BLaER1 treated with 17β-estradiol and CSF1 and Interleukin-3, amounts not matched to agents 10 nM and 100 nM (cell line): ENCODE data around the gene BLOC1S1.

Source experiments
- H3K27ac ChIP-seq, 11 experiments: shearing (Covaris generic); formaldehyde crosslinking; 2 replicates each; pipeline ENCODE4 v1.8.1; 2022
- H3K27me3 ChIP-seq, 11 experiments: shearing (Covaris generic); formaldehyde crosslinking; 2 replicates each; pipeline ENCODE4 v1.8.1; 2022
- H3K36me3 ChIP-seq, 11 experiments: shearing (Covaris generic); formaldehyde crosslinking; 2 replicates each; pipeline ENCODE4 v1.8.1; 2022
- H3K4me1 ChIP-seq, 10 experiments: shearing (Covaris generic); formaldehyde crosslinking; 2 replicates each; pipeline ENCODE4 v1.8.1; 2022
- H3K4me2 ChIP-seq, 11 experiments: shearing (Covaris generic); formaldehyde crosslinking; 2 replicates each; pipeline ENCODE4 v1.8.1; 2022
- H3K4me3 ChIP-seq, 10 experiments: shearing (Covaris generic); formaldehyde crosslinking; 2 replicates each; pipeline ENCODE4 v1.8.1; 2022
- H3K9ac ChIP-seq, 11 experiments: shearing (Covaris generic); formaldehyde crosslinking; 2 replicates each; pipeline ENCODE4 v1.8.1; 2022
- H3K9me3 ChIP-seq, 11 experiments: shearing (Covaris generic); formaldehyde crosslinking; replicated peaks in 1 of 11; 2 replicates each; pipeline ENCODE4 v1.8.1; 2022
- H4K20me1 ChIP-seq, 11 experiments: shearing (Covaris generic); formaldehyde crosslinking; 2 replicates each; pipeline ENCODE4 v1.8.1; 2022
- Cebpa-rat ChIP-seq, 11 experiments: shearing (Covaris generic); IDR thresholded peaks; 2 replicates each; pipeline ENCODE4 v1.8.1; 2022

BLOC1S1 gene

GRCh38 chr12:55727643-55728185 is 11.9 kb downstream of the BLOC1S1 start:
- H3K9ac ChIP-seq = peak overlapping the region; percentile 84 to 98 (median 94)
- no peaks in the 10 kb centered on the region for H3K27me3 ChIP-seq
- H3K4me2 ChIP-seq = peak overlapping the region; percentile 92 to 99 (median 97)
- H3K27ac ChIP-seq = peak overlapping the region; percentile 92 to 98 (median 97)
- H3K4me3 ChIP-seq = peak overlapping the region; percentile 66 to 95 (median 77)
- peaks cover 68 to 82% (median 76%) of the 10 kb centered on the region in 10 experiments for H3K4me1 ChIP-seq
- peaks cover 27 to 59% (median 44%) of the 10 kb centered on the region in 11 experiments for H4K20me1 ChIP-seq
- TF ChIP-seq Cebpa-rat (IDR thresholded peaks at IDR 0.05) = no peak
- no peaks in the 10 kb centered on the region for H3K9me3 ChIP-seq
- H3K36me3 ChIP-seq = peaks cover 34 to 50% (median 38%) of the 10 kb centered on the region in 11 experiments

GRCh38 chr12:55728186-55728938 is 12.5 kb downstream of the BLOC1S1 start:
- TF ChIP-seq Cebpa-rat (IDR thresholded peaks at IDR 0.05) = no peak
- Histone ChIP-seq H4K20me1 (peaks cover 27 to 52% (median 44%) of the 10 kb centered on the region in 11 experiments), H3K4me2 (peak overlapping the region; percentile 92 to 99 (median 97)), H3K36me3 (peaks cover 34 to 43% (median 38%) of the 10 kb centered on the region in 11 experiments), H3K27me3 (no peaks in the 10 kb centered on the region), H3K4me1 (peaks cover 68 to 82% (median 76%) of the 10 kb centered on the region in 10 experiments), H3K9ac (peak overlapping the region; percentile 84 to 98 (median 94)), H3K27ac (peak overlapping the region; percentile 92 to 98 (median 97)), H3K4me3 (peak overlapping the region; percentile 66 to 95 (median 77)), H3K9me3 (no peaks in the 10 kb centered on the region)

GRCh38 chr12:55728939-55729818 is 13.3 kb downstream of the BLOC1S1 start, which contains the start of gene CD63:
Gene CD63 (minus strand): TSS chr12:55729009. CDS start chr12:55728341, 668 bp downstream.
- Histone ChIP-seq H3K36me3 (peaks cover 28 to 35% (median 31%) of the 10 kb centered on the region in 11 experiments), H3K27me3 (no peaks in the 10 kb centered on the region), H3K4me3 (peak within 1 kb of the TSS; percentile 66 to 95 (median 77)), H3K9me3 (no peaks in the 10 kb centered on the region), H3K4me2 (peak within 1 kb of the TSS; percentile 92 to 99 (median 97)), H4K20me1 (peaks cover 27 to 44% (median 38%) of the 10 kb centered on the region in 11 experiments), H3K4me1 (peaks cover 66 to 80% (median 75%) of the 10 kb centered on the region in 10 experiments), H3K27ac (peak within 1 kb of the TSS; percentile 92 to 98 (median 97)), H3K9ac (peak within 1 kb of the TSS; percentile 84 to 98 (median 94))
- no peak for TF ChIP-seq Cebpa-rat (IDR thresholded peaks at IDR 0.05)

- H3K9ac ChIP-seq = peak overlapping the region; percentile 84 to 98 (median 94)
- peak overlapping the region; percentile 92 to 98 (median 97) for H3K27ac ChIP-seq
- H3K36me3 ChIP-seq = peaks cover 21 to 26% (median 23%) of the 10 kb centered on the region in 11 experiments
- peaks cover 57 to 71% (median 66%) of the 10 kb centered on the region in 10 experiments for H3K4me1 ChIP-seq
- peak overlapping the region; percentile 91 to 99 (median 96) for H3K4me2 ChIP-seq
- H3K4me3 ChIP-seq = peak overlapping the region; percentile 66 to 95 (median 77)
- H3K27me3 ChIP-seq = no peaks in the 10 kb centered on the region
- no peaks in the 10 kb centered on the region for H3K9me3 ChIP-seq
- H4K20me1 ChIP-seq = peaks cover 22 to 35% (median 30%) of the 10 kb centered on the region in 11 experiments
- no peak for TF ChIP-seq Cebpa-rat (IDR thresholded peaks at IDR 0.05)
Measured at GRCh38 chr12:55729819-55730818, 14.3 kb downstream of the BLOC1S1 start.

- no peak overlapping the region for H3K4me3 ChIP-seq
- H3K36me3 ChIP-seq = peaks cover 0 to 4% (median 1%) of the 10 kb centered on the region in 11 experiments; a peak in 15 of 22 replicates
- peaks cover 48 to 67% (median 56%) of the 10 kb centered on the region in 10 experiments for H3K4me1 ChIP-seq
- TF ChIP-seq Cebpa-rat (IDR thresholded peaks at IDR 0.05) = no peak
- peak overlapping the region in 3 of 11 experiments; percentile 3 to 30 (median 24); a peak in 3 of 22 replicates for H3K9ac ChIP-seq
- no peaks in the 10 kb centered on the region for H3K9me3 ChIP-seq
- H3K4me2 ChIP-seq = peak overlapping the region; percentile 91 to 99 (median 96)
- peak overlapping the region in 2 of 11 experiments; percentile 6 to 15; a peak in 1 of 22 replicates for H3K27ac ChIP-seq
- H3K27me3 ChIP-seq = no peaks in the 10 kb centered on the region
- H4K20me1 ChIP-seq = peaks cover 4 to 13% (median 9%) of the 10 kb centered on the region in 11 experiments; a peak in 21 of 22 replicates
Measured at GRCh38 chr12:55732288-55732687, 16.4 kb downstream of the BLOC1S1 start.

GRCh38 chr12:55733021-55733555 is 17.2 kb downstream of the BLOC1S1 start:
- H3K4me1 ChIP-seq = peaks cover 53 to 67% (median 57%) of the 10 kb centered on the region in 10 experiments
- H3K4me2 ChIP-seq = peak overlapping the region; percentile 91 to 99 (median 96)
- no peaks in the 10 kb centered on the region for H3K9me3 ChIP-seq
- peak overlapping the region in 5 of 11 experiments; percentile 4 to 40 (median 11); a peak in 4 of 22 replicates for H3K9ac ChIP-seq
- H3K27me3 ChIP-seq = no peaks in the 10 kb centered on the region
- no peak overlapping the region; a peak in 1 of 20 replicates for H3K4me3 ChIP-seq
- H3K36me3 ChIP-seq = no peaks in the 10 kb centered on the region
- no peak for TF ChIP-seq Cebpa-rat (IDR thresholded peaks at IDR 0.05)
- H4K20me1 ChIP-seq = peaks cover 0 to 5% (median under 1%) of the 10 kb centered on the region in 11 experiments; a peak in 11 of 22 replicates
- H3K27ac ChIP-seq = no peak overlapping the region

GRCh38 chr12:55733858-55734257 is 18.0 kb downstream of the BLOC1S1 start:
- Histone ChIP-seq H3K9ac (no peak overlapping the region), H3K36me3 (no peaks in the 10 kb centered on the region), H3K4me1 (peaks cover 55 to 69% (median 59%) of the 10 kb centered on the region in 10 experiments), H3K27me3 (no peaks in the 10 kb centered on the region), H3K27ac (no peak overlapping the region), H3K9me3 (no peaks in the 10 kb centered on the region), H3K4me2 (peak overlapping the region; percentile 91 to 99 (median 96); a peak in 21 of 22 replicates), H4K20me1 (peaks cover 0 to 4% (median 0%) of the 10 kb centered on the region in 11 experiments; a peak in 1 of 22 replicates), H3K4me3 (no peak overlapping the region)
- no peak for TF ChIP-seq Cebpa-rat (IDR thresholded peaks at IDR 0.05)
